GM12874 (cell line): ENCODE results near the gene GFRA4.

Experiments used
- TF ChIP-seq, protein P1 (sequence below): IDR thresholded peaks from 2 replicates; pipeline ENCODE4 v1.5.1; 2011; ENCODE audit warnings: low read depth, mild to moderate bottlenecking, control low read depth, low read length, moderate library complexity; ENCODE audit not compliant: insufficient read depth

The GFRA4 gene

DNA sequence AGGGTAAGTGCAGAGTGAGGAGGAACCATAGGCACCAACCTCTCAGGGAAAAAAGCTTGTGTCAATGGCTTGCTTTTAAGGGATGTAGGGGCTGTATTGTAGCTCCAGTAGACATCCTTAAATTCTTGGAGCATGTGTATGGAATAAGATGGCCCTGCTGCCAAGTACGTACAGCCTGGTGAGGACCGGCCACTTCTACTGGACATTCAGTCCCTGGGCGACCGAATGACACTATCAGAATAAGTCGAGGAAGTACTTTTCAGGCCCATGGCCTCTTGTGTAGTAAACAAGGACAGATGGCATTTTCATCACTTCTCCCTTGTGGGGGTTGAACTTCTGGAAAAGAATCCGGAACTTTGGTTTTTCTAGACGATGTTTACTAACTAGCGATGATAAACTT is 32.8 kb downstream of the GFRA4 start:
- TF ChIP-seq, protein P1, sequence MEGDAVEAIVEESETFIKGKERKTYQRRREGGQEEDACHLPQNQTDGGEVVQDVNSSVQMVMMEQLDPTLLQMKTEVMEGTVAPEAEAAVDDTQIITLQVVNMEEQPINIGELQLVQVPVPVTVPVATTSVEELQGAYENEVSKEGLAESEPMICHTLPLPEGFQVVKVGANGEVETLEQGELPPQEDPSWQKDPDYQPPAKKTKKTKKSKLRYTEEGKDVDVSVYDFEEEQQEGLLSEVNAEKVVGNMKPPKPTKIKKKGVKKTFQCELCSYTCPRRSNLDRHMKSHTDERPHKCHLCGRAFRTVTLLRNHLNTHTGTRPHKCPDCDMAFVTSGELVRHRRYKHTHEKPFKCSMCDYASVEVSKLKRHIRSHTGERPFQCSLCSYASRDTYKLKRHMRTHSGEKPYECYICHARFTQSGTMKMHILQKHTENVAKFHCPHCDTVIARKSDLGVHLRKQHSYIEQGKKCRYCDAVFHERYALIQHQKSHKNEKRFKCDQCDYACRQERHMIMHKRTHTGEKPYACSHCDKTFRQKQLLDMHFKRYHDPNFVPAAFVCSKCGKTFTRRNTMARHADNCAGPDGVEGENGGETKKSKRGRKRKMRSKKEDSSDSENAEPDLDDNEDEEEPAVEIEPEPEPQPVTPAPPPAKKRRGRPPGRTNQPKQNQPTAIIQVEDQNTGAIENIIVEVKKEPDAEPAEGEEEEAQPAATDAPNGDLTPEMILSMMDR, result no peak

DNA sequence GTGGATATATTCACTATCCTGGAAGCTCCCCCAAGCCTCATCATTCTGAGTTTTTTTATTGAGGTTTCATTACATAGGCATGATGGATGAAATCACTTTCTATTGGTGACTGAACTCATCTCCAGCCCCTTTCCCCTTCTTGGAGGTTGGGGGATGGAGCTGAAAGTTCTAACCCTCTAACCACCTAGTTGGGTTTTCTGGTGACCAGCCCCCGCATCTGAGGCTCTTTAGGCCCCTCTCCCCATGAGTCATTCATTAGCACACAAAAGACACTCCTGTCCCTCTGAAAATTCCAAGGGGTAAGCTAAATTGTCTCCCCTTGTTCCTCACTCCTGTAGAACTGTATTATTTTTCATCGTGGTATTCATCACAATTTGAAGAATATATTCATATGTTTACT is 33.3 kb downstream of the GFRA4 start:
- TF ChIP-seq, protein P1, result no peak

GRCh38 chr20:3628502-3629314 is 34.5 kb downstream of the GFRA4 start:
- TF ChIP-seq, protein P1, result no peak

DNA sequence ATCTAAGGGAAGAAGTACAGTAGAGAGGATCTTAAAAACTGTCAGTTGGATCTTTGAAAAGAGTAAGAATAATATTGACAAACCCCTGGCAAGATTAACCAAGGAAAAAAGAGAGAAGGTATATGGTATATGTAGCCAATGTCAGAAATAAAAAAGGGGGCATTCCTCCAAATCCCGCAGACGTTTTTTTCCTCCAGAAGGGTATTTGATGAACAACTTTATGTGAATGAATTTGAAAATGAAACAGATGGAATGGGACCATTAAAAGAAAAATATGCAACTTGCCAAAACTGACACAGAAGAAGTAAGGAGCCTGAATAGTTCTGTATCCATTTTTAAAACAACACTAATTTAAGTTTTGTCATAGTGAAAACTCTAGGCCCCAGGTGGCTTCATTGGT is 35.7 kb downstream of the GFRA4 start:
- TF ChIP-seq, protein P1, result no peak

DNA sequence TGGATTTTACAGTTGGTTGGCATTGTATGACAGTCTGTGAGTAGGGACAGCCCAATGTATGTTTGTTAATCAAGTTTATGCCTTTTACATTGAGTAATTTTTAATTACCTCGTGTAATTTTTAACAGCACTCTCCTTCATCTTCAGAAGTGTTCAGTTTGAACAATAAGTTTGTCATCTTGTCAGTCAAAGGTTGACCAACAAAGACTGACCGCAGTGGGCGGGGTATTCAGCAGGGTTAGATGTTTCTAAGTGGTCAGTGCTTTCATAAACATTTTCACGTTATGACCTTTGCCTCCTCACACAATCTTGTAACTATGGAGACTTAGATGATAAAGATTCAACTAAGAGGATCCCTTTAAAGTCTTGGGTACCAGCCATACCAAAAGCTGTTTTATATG is 40.8 kb downstream of the GFRA4 start:
- TF ChIP-seq, protein P1, result no peak

DNA sequence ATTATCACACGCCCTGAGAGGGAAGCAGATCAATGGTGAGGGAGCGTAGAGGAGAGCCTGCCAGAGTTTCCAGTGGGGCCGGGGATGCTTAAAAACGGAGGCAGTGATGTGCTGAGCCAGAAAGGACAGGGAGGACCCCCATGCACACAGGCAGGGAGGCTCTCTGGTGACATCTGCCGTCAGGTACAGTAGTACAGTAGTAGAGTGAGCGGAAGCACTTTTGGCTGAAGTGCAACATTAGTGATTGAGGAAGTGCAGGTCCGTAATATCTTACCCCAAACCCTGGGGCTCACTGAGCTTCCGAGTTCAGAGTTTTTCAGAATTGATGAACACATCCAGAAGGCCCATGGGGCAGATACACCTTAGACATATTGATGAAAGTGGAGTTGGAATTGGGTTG is 42.1 kb downstream of the GFRA4 start:
- TF ChIP-seq, protein P1, result no peak

DNA sequence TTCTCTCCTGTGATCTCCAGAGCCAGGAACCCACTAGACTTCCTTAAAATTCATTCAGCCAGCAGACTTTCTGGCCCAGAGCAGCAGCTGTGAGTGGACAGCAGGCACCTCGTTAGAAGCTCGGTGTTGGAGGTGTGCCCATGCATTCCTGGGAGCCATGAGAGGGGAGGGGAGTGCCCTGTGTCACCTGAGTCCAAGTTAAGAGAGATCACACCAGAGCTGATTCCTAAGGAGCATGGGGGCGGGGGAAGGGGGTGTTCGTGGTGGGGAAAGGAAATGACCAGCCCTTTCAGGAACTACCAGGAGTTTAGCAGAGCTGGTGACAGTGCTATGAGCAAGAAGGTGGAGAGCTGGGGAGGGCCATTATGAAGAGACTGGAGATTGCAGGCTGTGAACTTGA is 46.9 kb downstream of the GFRA4 start:
- TF ChIP-seq, protein P1, result no peak
